Right forelimb (tissue), 1 donor: ENCODE data around the gene RAP2A.

Experiments
- DNase-seq: peaks from one replicate; pipeline ENCODE4 v3.0.0-alpha.2; 2018

The RAP2A gene

GRCh38 chr13:97496511-97496910, 62.5 kb downstream of the RAP2A start:
- no peak for DNase-seq

- no peak for DNase-seq
Measured at GRCh38 chr13:97497400-97497799, 63.4 kb downstream of the RAP2A start.

GRCh38 chr13:97498419-97498818, 64.5 kb downstream of the RAP2A start:
- no peak for DNase-seq

GRCh38 chr13:97499181-97499580, 65.2 kb downstream of the RAP2A start:
- DNase-seq: no peak

GRCh38 chr13:97502181-97502580, 68.2 kb downstream of the RAP2A start:
- peak; percentile 63 for DNase-seq

GRCh38 chr13:97502706-97503105, 68.7 kb downstream of the RAP2A start:
- no peak for DNase-seq

GRCh38 chr13:97505017-97505416, 71.0 kb downstream of the RAP2A start:
- DNase-seq: no peak

- no peak for DNase-seq
Measured at GRCh38 chr13:97506511-97506910, 72.5 kb downstream of the RAP2A start.

- DNase-seq: no peak
Measured at GRCh38 chr13:97512732-97513131, 78.8 kb downstream of the RAP2A start.

GRCh38 chr13:97515643-97516042, 81.7 kb downstream of the RAP2A start:
- DNase-seq: no peak

- no peak for DNase-seq
Measured at GRCh38 chr13:97517967-97518366, 84.0 kb downstream of the RAP2A start.
